ENCODE data around the gene COX7A1.
A peak's percentile ranks its signal among the peaks of the same experiment; 100 is the strongest.

COX7A1 gene

GRCh38 chr19:36115453-36116343 is 36.5 kb downstream of the COX7A1 start, which contains the start of gene TBCB:
Gene TBCB (plus strand): TSS chr19:36115468. CDS start chr19:36115561, 93 bp downstream.
- peak in 3 of 42 donors; percentile 18 to 57 (median 22) for DNase-seq
- intact Hi-C loops (cut with DNase I): loop anchor here (1.0 to 2.0 kb wide), 2 partner anchors 25 to 61 kb away; partner anchors contain the start of genes CAPNS1, THAP8 and WDR62

- intact Hi-C loops (cut with DNase I): loop anchor here (1.0 to 2.0 kb wide), 2 partner anchors 25 to 60 kb away; partner anchors contain the start of genes CAPNS1, THAP8 and WDR62
- DNase-seq: peak; percentile 98 to 100 (median 100)
Measured at GRCh38 chr19:36114721-36115452, 37.4 kb downstream of the COX7A1 start, which contains the start of gene POLR2I. Gene POLR2I (minus strand): TSS chr19:36114875. CDS start chr19:36114856, 19 bp downstream.

- intact Hi-C loops (cut with DNase I): loop anchor here (2.0 kb wide), 1 partner anchor 59 kb away; the partner anchor contains the start of genes THAP8 and WDR62
- peak in 31 of 42 donors; percentile 6 to 65 (median 38) for DNase-seq
Measured at GRCh38 chr19:36113894-36114720, 38.1 kb downstream of the COX7A1 start.

DNA sequence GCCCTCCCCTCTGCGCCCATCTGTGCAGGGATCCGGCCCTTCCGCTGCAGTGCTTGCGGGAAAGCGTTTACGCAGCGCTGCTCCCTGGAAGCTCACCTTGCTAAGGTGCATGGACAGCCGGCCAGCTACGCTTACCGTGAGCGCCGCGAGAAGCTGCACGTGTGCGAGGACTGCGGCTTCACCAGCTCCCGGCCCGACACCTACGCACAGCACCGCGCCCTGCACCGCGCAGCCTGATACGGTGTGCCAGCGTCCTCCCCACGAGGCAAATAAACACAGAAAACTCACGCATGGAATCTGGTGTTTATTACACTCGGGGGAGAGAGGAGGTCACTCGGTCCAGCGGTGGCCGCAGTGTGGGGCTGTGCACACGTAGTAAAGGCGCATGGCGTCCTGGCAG is 38.8 kb downstream of the COX7A1 start:
- intact Hi-C loops (cut with DNase I): no loop called here
- DNase-seq: no peak

DNA sequence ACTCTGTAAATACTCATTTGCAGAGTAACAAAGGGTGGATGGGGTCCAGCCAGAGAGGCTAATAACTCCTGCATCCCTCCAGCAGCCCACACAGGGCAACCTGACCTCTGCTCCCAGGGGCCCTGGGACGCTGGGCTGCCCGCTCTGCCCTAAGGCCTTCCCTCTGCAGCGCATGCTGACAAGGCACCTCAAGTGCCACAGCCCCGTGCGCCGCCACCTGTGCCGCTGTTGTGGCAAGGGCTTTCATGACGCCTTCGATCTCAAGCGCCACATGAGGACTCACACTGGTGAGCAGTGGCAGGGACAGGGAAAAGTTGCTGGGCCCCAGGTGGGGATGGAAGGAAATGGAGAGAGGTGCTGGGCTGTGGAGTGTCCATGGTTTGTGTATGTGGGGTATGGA is 39.6 kb downstream of the COX7A1 start:
- intact Hi-C loops (cut with DNase I): no loop called here
- DNase-seq: no peak

DNA sequence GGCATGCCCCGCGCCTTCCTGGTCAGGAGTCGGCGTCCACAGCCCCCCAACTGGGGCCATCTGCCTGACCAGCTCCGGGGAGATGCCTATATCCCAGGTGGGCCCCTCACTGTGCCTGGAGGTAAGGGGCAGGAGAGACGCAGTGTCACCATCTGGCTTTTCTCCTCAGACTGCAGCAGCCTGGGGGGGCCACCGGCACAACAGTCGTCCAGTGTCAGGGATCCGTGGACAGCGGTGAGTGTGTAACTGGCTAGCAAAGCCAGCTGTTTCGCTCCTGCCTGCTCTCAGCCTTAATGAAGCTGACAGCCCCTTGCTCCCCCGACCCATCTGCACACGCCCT is 41.1 kb downstream of the COX7A1 start:
- intact Hi-C loops (cut with DNase I): no loop called here
- no peak for DNase-seq

- DNase-seq: no peak
- intact Hi-C loops (cut with DNase I): no loop called here
Measured at GRCh38 chr19:36110487-36111199, 41.6 kb downstream of the COX7A1 start, which contains the start of gene OVOL3. Gene OVOL3 (plus strand): TSS chr19:36111143. CDS start chr19:36111203, 60 bp downstream.

DNA sequence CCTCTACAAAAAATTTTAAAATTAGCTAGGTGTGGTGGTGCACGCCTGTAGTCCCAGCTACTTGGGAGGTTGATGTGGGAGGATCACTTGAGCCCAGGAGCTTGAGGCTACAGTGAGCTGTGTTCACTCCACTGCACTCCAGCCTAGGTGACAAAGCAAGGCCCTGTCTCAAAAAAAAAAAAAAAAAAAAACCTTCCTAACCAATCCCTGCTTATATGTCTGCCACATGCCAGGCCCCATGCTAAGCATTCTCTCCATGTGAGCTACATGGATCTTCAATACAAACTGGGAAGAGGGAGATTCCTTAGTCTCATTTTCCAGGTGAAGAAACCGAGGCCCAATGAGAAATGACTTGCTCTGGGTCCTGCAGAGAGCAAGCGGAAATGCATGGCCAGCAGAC is 43.6 kb downstream of the COX7A1 start:
- intact Hi-C loops (cut with DNase I): no loop called here
- DNase-seq: no peak

GRCh38 chr19:36106991-36107390 is 45.3 kb downstream of the COX7A1 start:
- DNase-seq: no peak
- intact Hi-C loops (cut with DNase I): no loop called here

DNA sequence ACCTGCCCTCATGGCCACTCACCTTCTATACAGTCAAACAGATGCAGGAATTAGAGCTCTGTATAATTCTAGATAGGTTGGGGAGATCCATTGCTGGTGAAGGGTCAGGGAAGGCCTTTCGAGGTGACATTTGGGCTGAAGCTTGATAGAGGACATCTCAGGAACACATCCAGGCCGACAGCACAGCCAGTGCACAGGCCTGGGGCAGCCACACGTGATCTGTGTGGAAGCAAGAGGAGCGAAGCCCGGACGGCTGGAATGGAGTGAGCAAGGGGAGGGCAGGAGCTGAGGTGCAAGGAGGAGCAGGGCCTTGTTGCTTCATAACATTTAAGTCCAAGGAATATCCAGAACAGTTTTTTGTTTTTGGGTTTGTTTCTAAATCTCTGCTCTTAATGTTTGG is 45.8 kb downstream of the COX7A1 start:
- intact Hi-C loops (cut with DNase I): no loop called here
- DNase-seq: no peak

GRCh38 chr19:36103842-36104552 is 48.2 kb downstream of the COX7A1 start:
- intact Hi-C loops (cut with DNase I): no loop called here

GRCh38 chr19:36103040-36103626 is 49.1 kb downstream of the COX7A1 start:
- intact Hi-C loops (cut with DNase I): no loop called here
- no peak for DNase-seq

More at GRCh38 chr19:36103842-36104552, 48.2 kb downstream of the COX7A1 start:
- DNase-seq: no peak

DNA sequence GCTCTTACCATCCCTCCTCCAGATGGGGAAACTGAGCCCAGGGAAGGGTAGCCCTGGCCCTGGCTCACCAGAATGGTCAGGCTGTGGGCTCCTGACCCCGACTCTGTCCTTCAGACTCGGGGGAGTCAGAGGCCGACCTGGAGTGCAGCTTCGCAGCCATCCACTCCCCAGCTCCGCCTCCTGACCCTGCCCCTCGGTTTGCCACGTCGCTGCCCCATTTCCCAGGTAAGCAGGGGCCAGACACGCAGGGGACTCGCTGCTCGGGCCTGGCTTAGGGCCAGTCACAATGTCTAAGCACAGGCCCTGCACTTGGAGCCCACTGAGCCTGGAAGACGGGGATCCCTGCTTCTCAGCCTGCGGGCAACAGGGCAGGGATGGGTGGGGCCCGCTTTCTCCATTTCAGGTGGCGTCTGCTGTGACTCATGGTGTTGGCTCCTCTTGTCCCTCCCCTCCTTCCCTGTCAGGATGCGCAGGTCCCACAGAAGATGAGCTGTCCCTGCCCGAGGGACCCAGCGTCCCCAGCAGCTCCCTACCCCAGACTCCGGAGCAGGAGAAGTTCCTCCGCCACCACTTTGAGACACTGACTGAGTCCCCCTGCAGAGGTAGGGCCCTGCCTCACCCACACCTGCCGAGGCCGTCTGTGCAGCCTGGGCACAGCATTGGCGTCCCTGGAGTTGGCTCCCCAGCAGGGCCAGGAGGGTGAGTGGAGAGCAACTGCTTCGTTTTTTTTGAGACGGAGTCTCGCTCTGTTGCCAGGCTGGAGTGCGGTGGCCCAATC is 50.5 kb downstream of the COX7A1 start:
- intact Hi-C loops (cut with DNase I): no loop called here
- no peak for DNase-seq
